Activated CD4-positive, alpha-beta T cell treated with anti-CD3 and anti-CD28 coated beads for 48 hours (primary cell): ENCODE results near the gene FAM120B.

ENCODE experiments used
- DNase-seq: peaks from one replicate; pipeline ENCODE4 v3.0.0-alpha.2; 2020

The FAM120B gene

DNA sequence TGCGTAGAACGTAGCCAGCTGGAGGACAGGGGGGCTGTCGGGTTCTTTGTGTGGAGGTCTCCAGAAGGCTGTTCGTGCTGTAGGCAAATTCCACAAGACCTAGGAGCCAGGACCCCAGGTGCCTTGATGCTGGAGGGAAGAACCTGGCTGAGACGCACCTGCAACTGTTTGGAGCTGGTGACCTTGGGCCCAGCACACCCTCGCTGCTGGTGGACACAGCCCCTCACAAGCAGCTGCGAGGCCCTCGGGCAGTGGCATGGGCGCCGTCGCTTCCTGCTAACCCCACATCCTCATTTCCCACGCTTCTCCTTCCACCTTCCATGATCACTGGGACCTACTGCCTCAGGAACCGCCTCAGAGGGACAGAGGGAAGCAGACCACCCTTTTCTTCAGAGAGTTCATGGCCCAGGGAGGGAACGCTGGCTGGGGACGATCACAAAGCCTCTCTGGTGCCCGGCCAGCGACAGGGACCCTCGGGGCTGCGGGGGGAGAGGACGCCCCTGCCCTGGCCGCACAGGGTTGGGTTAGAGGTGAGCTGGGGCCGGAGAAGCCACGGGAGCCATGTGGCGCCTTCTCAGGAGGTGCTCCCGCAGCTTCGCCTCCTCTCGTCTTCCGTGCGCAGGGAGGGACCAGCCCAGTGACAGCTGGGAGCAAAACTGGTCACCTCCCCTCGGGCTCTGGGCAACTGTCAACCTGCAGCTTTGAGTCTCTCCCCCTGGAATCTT is 34.1 kb upstream of the FAM120B start:
- no peak for DNase-seq

DNA sequence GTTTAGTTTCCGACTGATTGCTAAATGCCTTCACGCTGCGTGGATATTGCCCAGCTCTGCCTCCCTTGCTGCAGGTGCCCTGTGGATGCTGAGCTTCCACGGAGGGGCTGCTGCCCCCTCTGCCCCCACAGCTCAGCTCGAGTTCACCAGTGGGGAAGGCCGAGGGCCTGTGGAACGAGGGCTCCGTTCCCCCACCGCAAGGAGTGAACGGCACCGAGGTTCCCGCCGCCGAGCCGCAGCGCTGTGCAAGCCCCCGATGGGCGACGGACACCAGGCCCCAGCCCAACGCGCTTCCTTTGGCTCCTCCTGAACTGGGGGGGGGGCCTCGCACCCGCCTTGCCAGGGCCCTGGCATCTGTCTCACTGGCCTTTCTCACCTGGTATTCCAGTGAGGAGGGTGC is 33.4 kb upstream of the FAM120B start:
- DNase-seq, result no peak

- no peak for DNase-seq
These were observed 32.9 kb upstream of the FAM120B start for GRCh38 chr6:170273681-170274080.

DNA sequence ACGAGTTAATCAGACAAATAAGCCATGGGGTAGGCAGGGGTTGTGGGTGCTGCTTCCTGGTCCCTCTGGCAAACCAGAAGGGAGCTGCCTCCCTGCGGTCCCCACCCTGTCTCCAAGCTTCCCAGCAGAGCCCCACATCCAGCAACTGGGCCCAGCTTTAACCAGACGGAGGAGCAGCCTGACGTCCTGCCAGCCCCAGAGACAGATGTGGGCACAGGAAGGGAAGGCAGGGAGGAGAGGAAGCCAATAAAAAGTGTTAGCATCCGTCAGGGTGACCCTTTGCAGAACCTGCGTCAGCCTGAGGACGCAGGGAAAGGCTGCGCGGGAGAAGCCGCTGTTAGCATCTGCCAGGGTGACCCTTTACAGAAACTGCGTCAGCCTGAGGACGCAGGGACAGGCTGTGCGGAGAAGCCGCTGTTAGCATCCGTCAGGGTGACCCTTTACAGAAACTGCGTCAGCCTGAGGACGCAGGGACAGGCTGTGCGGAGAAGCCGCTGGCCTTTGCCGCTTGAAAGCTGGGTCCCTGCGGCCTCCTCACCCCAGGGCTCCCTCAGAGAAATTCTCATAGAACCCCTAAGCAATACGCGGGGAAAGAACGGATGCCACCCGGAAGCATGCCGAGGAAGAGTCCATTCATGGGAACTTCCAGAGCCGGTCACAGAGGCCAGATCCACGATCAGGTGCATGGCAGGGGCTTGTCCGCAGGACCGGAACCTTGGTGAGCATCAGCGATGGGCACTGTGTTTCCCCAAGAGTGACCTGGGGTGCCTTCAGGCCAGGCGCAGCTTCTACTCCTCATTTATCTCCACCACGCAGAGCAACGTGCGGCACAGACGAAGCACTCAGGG is 31.6 kb upstream of the FAM120B start:
- no peak for DNase-seq

DNA sequence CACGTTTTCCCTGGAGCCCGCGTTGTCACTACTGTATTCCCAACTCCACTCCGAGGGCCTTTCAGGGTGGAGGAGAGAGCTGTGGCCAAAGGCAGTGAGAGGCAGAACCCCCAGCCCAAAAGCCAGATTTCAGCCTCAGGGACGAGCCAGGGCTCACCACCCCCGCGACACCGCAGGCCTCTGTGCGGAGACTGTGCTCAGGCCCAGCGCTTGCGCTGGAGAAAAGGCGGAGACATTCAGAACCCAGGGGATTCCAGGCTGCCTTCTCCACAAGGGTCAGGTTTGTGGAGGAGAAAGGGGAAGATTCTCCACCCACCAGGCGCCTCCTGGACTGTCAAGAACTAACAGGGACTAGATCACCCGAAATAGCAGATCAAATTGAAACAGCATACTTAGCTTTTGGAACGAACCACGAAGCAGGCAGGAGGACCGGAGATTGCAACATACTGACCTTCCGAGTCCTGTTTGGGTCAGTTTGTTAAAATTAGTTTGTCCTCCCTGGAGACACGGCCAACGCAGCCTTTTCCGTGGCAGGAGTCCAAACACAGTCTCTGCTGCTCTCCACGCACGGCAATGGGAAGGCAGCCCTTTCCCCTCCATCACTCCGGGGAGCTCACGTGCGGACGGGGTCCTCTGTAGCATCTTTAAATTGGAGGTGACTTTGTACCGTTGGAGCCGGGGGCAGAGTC is 30.0 kb upstream of the FAM120B start:
- DNase-seq, result no peak

DNA sequence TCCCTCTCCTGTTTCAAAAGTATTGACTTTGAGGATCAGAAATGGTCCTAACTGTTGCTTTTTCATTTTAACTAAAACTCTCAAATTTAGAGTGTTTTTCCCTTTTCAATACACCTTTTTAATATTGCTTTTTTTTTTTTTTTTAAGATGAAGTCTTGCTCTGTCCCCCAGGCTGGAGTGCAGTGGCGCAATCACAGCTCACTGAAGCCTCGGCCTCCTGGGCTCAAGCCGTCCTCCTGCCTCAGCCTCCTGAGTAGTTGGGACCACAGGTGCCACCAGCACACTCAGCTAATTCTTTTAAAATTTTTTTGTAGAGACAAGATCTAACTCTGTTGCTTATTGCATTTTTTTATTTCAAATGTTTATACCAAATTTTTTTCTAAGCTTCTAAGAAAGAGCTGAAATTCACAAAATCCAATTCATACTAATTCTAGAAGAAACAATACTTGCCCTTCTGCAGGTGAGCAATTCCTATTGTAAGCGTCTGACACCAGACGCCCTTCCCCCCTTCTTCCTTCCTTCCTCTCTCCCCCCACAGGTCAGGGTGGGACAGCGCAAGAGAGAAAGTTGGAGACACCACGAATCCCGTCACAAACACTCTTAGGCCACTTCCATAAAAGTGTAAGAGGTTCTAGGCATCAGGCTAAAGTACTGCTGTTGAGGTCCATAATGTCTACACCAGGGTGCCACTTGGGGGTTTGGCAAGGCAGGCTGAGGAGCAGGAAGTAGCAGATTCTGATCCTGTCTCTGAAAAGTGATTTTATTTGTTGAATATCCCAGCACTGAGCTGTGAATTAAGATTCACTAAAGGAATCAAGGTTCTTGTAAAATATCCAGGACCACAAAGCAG is 28.4 kb upstream of the FAM120B start:
- DNase-seq, result no peak

- no peak for DNase-seq
These were observed 27.8 kb upstream of the FAM120B start for GRCh38 chr6:170278743-170279094.

DNA sequence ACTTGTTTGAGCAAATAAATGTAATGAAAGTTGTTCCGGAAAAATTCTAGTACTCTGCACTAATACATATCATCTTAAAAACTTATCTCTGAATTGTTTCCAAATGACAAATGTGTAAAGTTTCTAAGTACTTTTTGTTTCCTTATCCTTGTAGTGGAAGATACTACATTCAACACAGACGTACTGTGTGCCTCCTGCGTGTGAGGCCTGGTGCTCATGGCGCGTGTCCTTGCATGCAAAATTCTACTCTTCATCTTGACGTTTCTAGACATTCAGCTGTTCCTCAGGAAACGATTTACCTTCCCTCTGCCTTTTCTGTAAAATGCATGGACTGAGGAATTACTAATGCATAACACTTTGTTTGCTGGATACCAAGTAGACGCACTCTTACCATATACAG is 27.1 kb upstream of the FAM120B start:
- no peak for DNase-seq

GRCh38 chr6:170279977-170280688 is 26.4 kb upstream of the FAM120B start:
- peak; percentile 51 for DNase-seq

DNA sequence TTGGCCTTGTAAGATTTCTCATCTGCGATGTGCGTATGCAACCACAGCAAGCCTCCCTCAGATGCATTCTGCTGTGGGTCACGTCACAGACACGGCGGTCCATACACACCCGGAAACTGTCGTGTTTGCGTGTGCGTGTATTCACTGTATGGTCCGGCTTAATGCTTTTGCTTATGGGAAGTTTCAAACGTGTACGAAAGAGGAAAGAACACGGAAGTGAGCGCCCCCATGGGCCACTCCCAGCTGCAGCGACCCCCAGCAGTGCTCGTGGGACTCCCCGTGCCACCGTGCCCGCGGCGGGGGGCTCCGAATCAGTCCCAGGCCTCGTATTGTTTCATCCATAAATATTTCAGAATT is 25.9 kb upstream of the FAM120B start:
- no peak for DNase-seq

- DNase-seq, result no peak
These were observed 24.9 kb upstream of the FAM120B start for GRCh38 chr6:170281331-170282292.

DNA sequence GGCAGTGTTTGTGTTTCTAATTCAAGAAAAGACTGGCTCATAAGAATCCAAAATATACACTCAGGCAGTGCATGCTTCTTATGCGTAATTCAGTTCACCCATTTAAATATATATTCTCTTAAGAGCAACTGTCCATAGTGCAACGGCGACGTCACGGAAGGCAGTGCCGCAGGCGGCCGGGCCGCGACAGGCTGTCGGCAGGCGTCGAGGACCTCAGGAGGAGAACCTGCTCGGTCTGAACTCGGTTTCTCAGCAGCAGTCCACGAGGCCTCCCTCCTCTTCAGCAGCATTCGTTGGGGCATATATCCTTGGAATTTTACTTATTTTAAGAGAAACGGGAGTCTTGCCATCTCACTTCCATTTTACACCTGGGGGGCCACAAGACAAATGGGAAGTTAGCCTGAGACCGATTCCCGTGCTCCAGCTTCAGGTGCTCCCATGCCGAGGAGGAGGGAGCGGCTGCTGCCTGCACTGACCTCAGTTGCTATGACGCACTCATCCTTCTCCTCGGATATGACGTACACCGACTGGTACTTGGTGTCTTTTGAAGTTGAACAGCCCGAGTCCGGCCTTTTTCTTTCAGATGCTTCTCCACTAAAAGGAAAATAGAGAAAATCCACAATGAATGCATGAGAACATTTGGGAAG is 23.9 kb upstream of the FAM120B start:
- no peak for DNase-seq

DNA sequence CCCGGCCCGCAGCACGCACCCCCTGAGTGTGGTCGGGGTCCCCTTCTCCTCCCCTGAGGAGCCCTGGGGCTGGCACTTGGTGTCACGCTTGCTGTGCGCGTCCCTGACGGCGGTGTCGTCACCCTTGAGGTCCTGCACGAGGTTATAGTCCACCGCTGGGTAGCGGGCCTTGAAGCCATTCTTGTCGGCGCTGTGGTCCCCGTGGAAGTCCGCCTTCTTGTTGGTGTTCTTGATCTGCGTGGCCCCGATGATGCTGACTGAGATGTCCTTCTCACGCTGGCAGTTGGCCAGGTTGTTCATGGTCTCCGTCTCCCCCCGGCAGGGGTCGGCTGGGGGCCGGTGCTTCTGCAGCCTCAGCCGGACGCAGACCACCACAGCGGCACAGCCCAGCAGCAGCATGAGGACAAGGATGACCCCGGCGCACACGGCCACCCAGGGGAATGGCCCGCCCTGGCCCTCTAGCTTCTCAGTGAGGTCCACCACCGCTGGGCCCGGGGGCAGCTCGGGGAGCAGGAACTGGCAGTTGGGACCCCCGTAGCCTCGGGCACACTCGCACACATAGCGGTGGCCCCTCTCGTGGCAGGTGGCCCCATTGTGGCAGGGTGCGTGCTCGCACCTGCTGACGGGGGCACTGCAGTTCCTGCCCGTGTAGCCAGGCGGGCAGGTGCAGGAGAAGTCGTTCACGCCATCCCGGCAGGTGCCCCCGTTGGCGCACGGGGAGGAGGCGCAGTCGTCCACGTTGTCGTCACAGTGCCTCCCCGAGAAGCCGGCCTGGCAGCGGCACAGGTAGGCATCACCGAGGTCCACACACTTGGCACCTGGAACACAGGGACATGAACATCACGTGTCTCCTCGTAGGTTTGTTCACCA is 23.1 kb upstream of the FAM120B start:
- DNase-seq, result no peak

GRCh38 chr6:170284126-170284773 is 22.3 kb upstream of the FAM120B start:
- DNase-seq, result no peak

GRCh38 chr6:170284866-170285469 is 21.6 kb upstream of the FAM120B start:
- no peak for DNase-seq

- no peak for DNase-seq
These were observed 21.1 kb upstream of the FAM120B start for GRCh38 chr6:170285482-170285881.

GRCh38 chr6:170286246-170286933 is 20.2 kb upstream of the FAM120B start:
- DNase-seq, result no peak

DNA sequence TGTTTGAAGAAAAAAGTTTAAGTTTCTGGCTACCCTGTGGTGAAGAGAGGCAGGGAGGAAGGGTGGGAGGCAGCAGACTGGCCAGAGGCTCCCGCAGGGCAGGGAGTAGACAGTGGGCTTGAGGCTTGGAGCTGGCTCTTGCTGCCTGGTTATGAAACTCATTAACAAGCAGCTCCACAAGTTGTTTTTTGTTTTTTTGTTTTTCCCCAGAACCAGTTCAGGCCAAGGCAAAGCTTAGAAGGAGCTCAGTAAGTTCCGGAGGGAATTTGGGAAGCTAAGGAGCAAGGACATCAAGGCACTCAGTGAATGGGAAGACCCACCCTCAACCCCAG is 19.7 kb upstream of the FAM120B start:
- no peak for DNase-seq
